Testis (tissue), 2 donors: ENCODE data around the gene PARVB.

Experiments
- POLR2A ChIP-seq: fragments of 450-650 bp; IDR thresholded peaks from one replicate; pipeline ENCODE4 v1.6.1; 2017; ENCODE audit warnings: antibody characterized with exemption, mild to moderate bottlenecking, moderate library complexity
- TF ChIP-seq, protein P1 (sequence below), 3 experiments: fragments of 450-650 bp in 2 of 3; fragments of 200-600 bp in 1 of 3; sonication (generic) in 1 of 3; IDR thresholded peaks; one replicate each; pipeline ENCODE4 v1.5.1; 2016 to 2019; ENCODE audit warnings: antibody characterized with exemption in 3 of 3, mild to moderate bottlenecking in 2 of 3, moderate library complexity in 1 of 3

DNA sequence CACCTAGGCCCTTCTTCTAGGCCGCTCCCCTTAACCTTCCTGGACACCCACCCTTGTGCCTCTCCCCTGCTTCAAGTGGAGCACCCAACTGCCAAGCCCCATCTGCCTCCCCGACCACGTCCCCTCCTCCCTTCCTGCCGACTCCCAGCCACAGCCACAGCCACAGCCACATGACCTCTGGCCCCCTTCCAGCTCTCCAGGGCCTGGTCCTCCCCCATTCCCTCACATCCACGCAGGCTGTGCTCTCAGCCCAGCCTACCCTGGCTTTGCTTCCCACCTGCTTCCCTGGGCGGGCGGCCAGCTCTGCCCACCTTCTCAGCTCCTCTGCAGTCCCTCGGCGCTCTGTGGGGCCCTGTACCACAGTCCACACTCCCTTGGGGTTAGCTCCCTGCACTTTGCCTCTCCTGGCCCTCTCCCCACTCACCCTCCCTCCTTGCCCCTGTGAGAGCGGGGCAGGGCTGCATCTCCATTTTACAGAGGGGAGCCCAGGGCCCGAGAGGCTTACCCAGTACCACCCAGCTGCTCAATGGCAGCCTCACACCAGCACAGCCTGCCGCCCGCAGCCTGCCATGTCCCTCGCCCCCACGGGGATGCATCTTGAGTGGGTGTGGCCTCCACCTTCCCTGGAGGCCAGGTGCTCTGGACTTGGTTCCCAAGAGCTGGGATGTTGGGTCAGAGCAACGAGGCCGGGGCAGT lies 176.9 kb downstream of the PARVB start:
- TF ChIP-seq, protein P1, sequence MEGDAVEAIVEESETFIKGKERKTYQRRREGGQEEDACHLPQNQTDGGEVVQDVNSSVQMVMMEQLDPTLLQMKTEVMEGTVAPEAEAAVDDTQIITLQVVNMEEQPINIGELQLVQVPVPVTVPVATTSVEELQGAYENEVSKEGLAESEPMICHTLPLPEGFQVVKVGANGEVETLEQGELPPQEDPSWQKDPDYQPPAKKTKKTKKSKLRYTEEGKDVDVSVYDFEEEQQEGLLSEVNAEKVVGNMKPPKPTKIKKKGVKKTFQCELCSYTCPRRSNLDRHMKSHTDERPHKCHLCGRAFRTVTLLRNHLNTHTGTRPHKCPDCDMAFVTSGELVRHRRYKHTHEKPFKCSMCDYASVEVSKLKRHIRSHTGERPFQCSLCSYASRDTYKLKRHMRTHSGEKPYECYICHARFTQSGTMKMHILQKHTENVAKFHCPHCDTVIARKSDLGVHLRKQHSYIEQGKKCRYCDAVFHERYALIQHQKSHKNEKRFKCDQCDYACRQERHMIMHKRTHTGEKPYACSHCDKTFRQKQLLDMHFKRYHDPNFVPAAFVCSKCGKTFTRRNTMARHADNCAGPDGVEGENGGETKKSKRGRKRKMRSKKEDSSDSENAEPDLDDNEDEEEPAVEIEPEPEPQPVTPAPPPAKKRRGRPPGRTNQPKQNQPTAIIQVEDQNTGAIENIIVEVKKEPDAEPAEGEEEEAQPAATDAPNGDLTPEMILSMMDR (IDR thresholded peaks at IDR 0.05): no peak
- no peak for TF ChIP-seq POLR2A
